ENCODE results near the gene ZMYM2.

GRCh38 chr13:20093951-20094350 lies 135.4 kb downstream of the ZMYM2 start:
- TF ChIP-seq GATA3 (IDR thresholded peaks at IDR 0.05; ENCODE audit: low read depth, low read length) (no peak), GATA2 (IDR thresholded peaks at IDR 0.05; ENCODE audit: low read depth, low read length) (no peak)

Measured in SH-SY5Y (cell line).